ENCODE measurements around the gene ITGB3BP. TPM values are rescaled to one million over a fixed set of nuclear protein-coding genes. Genes with fewer than 3 reads are reported as not detected.

The ITGB3BP gene
- total RNA-seq, 1 experiment from 2014 or later: 47.2 TPM

GRCh38 chr1:63448731-63449246, 74.2 kb downstream of the ITGB3BP start:
- Mint-ChIP-seq H3K4me3 (no peak overlapping the region), H3K27me3 (ENCODE audit: low read depth) (no peaks in the 10 kb centered on the region), H3K4me1 (no peaks in the 10 kb centered on the region), H3K27ac (no peak overlapping the region), H3K36me3 (ENCODE audit: insufficient read depth in 1 of 3, low read depth in 3 of 3) (peaks cover 0 to 2% (median 0%) of the 10 kb centered on the region in 3 experiments; a peak in 1 of 7 replicates), H3K9me3 (no peaks in the 10 kb centered on the region)
- H4K91ac ChIP-seq (ENCODE audit: insufficient read length, low read depth, low read length): no peak overlapping the region
- no peak overlapping the region for H3K4ac ChIP-seq (ENCODE audit: low read depth, low read length)
- DNase-seq: no peak
- H3K27me3 ChIP-seq (ENCODE audit: insufficient read depth, low read length): no peaks in the 10 kb centered on the region
- H3K14ac ChIP-seq (ENCODE audit: insufficient read depth, low read length): no peak overlapping the region
- H3K79me1 ChIP-seq (ENCODE audit: insufficient read depth, low read depth, low read length, poor library complexity, severe bottlenecking): no peaks in the 10 kb centered on the region
- TF ChIP-seq, protein P1, sequence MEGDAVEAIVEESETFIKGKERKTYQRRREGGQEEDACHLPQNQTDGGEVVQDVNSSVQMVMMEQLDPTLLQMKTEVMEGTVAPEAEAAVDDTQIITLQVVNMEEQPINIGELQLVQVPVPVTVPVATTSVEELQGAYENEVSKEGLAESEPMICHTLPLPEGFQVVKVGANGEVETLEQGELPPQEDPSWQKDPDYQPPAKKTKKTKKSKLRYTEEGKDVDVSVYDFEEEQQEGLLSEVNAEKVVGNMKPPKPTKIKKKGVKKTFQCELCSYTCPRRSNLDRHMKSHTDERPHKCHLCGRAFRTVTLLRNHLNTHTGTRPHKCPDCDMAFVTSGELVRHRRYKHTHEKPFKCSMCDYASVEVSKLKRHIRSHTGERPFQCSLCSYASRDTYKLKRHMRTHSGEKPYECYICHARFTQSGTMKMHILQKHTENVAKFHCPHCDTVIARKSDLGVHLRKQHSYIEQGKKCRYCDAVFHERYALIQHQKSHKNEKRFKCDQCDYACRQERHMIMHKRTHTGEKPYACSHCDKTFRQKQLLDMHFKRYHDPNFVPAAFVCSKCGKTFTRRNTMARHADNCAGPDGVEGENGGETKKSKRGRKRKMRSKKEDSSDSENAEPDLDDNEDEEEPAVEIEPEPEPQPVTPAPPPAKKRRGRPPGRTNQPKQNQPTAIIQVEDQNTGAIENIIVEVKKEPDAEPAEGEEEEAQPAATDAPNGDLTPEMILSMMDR (conservative IDR thresholded peaks at IDR 0.05): no peak
- no peaks in the 10 kb centered on the region for H4K20me1 ChIP-seq (ENCODE audit: control insufficient read depth, insufficient read depth, insufficient read length)
- H3K23ac ChIP-seq (ENCODE audit: insufficient read length, low read depth, low read length): no peak overlapping the region
- H2BK12ac ChIP-seq (ENCODE audit: insufficient read length, low read depth, low read length): no peak overlapping the region
- H3K18ac ChIP-seq (ENCODE audit: insufficient read length, low read depth, low read length): no peak overlapping the region
- H3K56ac ChIP-seq (ENCODE audit: insufficient read length, low read depth, low read length): no peak overlapping the region
- H2BK5ac ChIP-seq (ENCODE audit: insufficient read length, low read length): no peak overlapping the region
- H3T11ph ChIP-seq (ENCODE audit: low read length): no peak overlapping the region
- H4K8ac ChIP-seq (replicated peaks; ENCODE audit: insufficient read length, low read depth, low read length): no peak overlapping the region
- no peak overlapping the region for H3K27ac ChIP-seq (ENCODE audit: insufficient read length, low read depth, low read length)
- H3K4me1 ChIP-seq (ENCODE audit: insufficient read depth, low read length): no peaks in the 10 kb centered on the region
- no CpG with 5 or more reads among the region's 3 CpGs for WGBS (ENCODE audit: extremely low coverage, insufficient read length, low lambda C conversion rate)
- H2BK20ac ChIP-seq (ENCODE audit: low read depth, low read length, poor library complexity, severe bottlenecking): no peak overlapping the region
- no peak overlapping the region for H2BK120ac ChIP-seq (ENCODE audit: low read depth, low read length, poor library complexity, severe bottlenecking)
- H2AFZ ChIP-seq (ENCODE audit: low read length): no peak overlapping the region
- H3K9me3 ChIP-seq (ENCODE audit: control insufficient read depth, low read depth, low read length): no peaks in the 10 kb centered on the region
- H3K4me2 ChIP-seq (ENCODE audit: insufficient read depth, insufficient read length, low read length): no peak overlapping the region
- H2AK5ac ChIP-seq (ENCODE audit: insufficient read length, low read length): no peak overlapping the region
- H3K23me2 ChIP-seq (ENCODE audit: insufficient read length, low read depth, low read length, poor library complexity, severe bottlenecking): no peaks in the 10 kb centered on the region
- H4K5ac ChIP-seq (ENCODE audit: insufficient read length, low read depth, low read length): no peak overlapping the region
- H3K79me2 ChIP-seq (ENCODE audit: insufficient read depth, low read length): no peaks in the 10 kb centered on the region
- no peak overlapping the region for H2BK15ac ChIP-seq (ENCODE audit: low read depth, low read length)
- no peak overlapping the region for H3K9ac ChIP-seq (ENCODE audit: extremely low read depth, insufficient read length, low read length)

All from H9 (cell line).